GM19468 (cell line): ENCODE measurements around the gene PLCB4.

Experiments
- ATAC-seq: cut with Tn5 transposase; IDR thresholded peaks from one replicate; pipeline ENCODE4 v1.9.1; 2021; ENCODE audit warnings: mild to moderate bottlenecking, moderate library complexity, moderate number of reproducible peaks; ENCODE audit not compliant: unreplicated experiment; ENCODE audit errors: extremely low read depth

Gene PLCB4

DNA sequence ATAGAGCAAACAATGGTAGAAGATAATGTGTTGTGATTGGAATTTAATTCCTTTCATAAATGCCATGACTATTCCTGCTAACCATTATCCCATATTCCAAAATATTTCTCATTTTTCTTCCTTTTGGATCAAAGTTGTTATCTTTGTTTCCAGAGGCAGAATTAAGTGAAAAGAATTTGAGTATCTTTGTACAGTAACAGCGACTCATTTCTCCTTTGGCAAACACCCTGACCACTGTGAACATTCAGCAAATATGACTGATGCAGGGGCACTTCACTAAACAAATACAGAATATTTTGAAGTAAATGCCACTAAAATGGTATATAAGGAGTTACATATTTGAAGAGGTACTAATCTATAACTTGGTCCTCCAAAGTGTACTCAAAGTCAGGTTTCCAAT, 340.5 kb downstream of the PLCB4 start:
- ATAC-seq = no peak

DNA sequence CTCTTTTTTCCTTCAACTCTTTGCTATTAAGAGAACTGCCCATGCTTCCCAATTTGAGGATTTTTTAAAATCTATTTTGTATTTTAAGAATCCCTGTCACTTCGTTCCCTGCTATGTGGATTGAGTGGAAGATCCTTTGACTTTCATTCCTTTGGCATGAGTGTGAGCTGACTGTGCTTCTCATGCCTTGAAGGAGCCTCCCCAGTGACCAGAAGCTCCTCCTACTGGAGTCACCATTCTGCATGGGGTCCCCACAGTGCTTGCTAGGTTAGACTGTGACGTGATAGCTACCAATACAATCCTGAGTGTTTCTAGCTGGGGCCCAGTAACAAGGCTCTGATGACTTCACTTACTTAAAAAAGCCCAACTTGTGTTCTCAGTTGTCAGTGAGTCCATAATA, 341.1 kb downstream of the PLCB4 start:
- no peak for ATAC-seq

DNA sequence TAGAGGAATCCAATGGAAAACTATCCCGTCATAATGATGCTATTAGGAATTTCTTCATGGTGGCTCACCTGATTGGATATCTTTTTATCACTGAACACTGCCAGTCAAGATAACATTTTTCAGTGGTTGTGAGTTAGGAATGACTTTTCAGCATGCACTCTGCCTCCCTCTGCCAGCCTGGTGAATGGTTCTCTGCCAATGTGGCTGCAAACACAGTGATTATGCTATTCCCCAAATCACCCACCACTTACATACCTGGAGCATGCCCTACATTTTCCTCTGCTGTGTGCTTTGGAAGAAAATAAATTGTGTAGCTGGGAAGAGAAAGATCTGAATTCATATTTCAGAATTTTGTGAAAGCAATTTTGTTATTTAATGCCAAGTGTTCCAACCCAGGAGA, 342.9 kb downstream of the PLCB4 start:
- ATAC-seq = no peak

DNA sequence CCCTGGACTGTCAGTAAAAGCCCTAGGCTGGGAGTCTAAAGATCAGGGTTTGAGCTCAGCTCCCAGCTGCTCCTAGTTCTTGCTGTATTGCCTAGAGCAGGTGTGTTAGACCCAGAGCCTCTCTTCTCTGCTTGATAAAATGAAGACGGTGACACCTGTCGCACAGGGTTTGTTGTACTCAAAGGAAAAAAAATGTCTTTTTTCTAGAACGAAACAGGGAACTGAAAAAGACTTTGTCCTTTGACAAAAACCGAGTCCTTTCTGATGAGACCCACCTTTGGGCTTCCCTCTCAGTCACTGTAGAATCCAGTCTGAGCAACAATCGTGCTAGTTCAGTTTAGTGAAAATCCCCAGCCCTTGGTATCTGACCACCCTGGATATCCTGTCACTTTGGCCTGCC, 343.4 kb downstream of the PLCB4 start:
- ATAC-seq = peak; percentile 85

DNA sequence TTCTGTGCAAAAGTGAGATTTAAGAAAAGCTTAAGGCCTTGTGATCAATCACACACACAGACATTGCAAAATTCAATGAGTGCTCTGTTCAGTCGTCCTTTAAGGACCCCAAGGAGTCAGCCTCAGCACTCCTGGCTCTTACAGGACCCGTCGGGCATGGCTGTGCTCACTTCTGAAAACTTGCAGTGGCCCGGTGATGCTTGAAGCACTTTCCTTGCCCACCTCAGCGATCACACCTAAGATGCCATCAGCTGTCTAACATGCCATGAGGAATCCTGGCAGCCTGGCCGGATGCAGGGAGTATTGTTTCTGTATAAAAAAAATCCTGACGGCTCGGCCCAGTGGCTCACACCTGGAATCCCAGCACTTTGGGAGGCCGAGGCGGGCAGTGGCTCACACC, 344.1 kb downstream of the PLCB4 start:
- no peak for ATAC-seq

DNA sequence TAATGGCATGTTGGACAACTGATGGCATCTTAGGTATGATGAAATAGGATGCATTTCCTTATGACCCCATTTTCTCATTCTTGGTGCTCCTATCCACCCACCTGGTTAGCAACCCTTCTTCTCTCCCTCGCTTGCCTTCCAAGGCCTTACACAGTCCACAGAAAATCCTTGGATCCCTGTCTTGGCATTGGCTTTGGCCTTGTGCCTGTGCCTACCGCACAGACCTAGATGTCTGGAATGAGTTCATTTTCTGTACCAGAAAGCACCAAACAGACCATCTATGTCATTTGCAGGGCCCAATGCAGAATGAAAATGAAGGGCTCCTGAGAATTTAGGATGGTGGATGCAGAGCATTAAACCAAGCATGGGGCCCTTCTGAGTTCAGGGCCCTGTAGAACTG, 346.5 kb downstream of the PLCB4 start:
- no peak for ATAC-seq

DNA sequence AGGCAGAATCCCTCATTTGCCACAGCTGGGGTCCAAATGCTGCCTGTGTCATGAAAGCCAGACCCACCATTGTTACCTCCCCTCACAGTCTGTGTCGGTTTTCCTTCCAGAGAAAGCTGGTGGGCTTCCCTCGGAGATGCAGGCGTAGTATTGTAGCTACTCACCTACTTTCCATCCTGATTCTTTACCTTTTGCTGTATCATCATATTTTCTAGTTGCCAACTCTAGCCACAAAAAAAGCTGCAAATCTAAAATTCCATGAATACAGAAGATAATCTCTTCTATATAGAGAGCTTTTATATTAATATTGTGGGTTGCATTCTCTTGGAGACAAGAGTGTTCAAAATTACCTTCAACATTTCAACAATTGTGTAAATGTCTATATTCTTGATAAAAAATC, 347.5 kb downstream of the PLCB4 start:
- ATAC-seq = no peak

DNA sequence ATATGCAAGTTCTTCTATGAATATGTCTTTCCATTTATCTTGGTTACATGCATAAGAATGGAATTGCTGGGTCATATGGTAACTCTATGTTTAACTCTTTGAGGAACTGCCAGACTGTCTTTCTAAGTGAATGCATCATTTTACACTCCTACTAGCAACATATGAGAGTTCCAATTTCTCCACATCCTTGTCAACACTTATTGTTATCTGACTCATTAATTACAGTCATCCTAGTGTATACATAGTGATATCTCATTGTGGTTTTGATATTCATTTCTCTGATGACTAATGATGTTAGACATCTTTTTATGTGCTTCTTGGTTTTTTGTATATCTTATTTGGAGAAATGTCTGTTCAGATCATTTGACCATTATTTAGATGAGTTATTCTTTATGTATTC, 348.8 kb downstream of the PLCB4 start:
- no peak for ATAC-seq

DNA sequence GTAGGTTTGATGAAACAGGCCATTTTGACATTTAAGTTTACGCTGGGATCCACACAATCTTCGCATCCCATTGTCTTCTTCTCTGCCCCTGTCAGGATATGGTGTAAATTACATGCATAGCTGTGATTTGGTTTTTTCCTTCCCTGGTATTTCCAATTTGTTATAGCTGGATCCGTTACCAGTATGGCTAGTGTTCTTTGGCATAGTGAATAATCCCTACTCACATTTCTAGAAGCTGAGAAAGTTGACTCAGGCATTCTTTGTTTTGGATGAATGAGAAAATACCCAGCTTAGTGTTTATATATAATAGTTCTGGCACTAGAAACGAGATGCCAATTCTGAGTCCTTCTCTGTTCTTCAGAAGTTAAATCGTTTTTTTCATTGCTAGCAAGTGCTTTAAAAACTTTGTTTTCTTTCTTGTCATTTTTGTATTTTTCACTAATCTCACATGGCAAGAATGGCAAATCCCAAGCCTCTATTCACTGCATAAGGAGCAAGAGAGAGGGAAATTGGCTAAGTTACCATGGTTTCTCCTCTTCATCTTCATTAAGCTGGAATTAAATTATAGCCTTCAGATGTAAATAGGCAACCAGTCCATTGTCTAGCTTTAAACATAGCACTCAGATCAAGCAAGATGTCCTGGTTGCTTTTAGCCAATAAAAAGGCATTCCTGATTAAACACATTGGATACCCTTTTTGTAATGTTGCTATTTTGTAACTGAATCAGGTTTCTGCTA, 353.6 kb downstream of the PLCB4 start:
- ATAC-seq = no peak

DNA sequence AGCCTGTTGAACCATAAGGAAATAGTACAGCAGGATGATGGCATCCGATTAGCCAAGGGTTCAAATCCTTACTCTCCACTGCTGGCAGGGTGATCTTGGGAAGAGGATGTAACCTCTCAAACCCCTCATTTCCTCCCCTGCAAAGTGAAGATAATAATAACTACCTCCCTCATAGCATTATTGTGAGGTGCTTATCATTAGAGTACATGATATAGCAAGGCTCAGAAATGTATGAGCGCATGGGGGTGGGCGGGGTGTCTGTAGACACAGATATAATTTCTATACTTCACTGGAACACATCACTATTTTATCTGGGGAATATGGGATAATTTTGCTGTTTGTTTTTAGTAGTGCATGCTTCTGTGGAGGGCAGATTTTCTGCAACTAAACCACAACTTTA, 355.7 kb downstream of the PLCB4 start:
- no peak for ATAC-seq

DNA sequence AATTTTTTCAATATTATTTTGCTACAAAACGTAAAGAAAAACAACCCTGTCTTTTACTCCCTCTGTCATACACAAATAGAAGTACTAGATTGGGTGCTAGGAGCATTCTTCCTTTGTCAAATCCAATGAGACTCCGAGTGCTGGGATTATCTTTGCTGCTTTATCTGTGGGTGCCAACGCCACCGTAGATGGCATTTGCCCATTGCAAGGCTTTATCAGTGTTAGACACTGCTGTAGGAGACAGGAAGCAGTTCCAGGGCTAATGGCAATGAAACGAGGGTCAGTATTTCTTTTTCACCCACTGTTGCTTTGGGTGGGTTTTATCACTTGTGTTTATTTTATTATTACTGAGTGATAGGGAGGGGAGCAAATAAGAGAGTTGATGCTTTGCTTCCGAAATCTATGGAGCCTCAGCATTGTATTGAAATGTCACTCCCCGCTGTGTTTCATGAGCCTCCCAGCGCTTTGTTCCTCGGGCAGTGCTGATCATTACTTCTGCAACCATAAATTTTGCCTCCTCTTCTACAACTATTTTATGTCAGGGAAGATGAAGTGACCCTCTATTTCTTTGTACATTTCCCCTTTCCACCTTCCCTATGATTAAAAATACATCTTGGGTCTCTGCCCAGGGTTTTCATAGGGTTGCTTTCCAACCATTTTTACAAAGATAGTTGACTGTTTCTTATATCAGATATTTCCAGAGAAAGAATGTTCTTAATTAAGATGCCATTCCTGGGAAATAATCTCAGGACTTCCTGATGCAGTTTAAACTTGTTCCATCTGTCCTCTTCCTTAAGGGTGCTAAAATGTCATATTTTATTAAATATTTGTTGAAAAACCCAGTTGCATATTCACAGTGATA, 358.8 kb downstream of the PLCB4 start:
- ATAC-seq = no peak

DNA sequence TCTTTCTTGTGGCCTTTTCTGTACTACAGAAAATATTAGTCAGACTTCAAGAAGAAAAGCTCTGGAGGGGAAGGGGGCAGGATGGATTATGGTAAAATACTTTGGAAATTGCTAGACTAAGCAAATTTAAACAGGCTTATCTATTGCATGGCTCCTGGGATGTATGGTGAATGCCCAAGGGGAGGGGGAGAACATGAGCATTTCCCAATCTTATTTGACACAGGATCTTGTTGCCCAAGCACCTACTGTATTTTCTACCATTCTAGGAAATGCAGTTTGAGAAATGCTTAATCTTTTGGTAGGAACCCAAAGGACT, 359.4 kb downstream of the PLCB4 start:
- ATAC-seq = no peak

DNA sequence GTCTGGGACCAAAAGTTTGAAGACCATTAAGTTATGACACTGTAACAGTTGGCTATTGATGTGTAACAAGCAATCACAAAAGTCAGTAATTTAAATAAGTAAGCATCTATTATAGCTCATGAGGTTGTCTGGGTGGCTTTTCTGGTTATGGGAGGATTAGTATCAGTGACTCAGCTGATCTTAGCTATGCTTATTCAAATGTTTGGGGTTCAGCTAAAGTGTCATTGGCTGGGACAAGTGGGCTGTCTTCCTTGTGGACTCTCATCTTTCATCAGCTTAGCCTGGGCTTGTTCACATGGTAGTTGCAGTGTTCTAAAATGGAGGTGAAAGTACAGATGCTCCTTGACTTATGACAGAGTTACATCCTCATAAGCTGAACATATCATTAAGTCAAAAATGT, 370.9 kb downstream of the PLCB4 start:
- ATAC-seq = no peak

DNA sequence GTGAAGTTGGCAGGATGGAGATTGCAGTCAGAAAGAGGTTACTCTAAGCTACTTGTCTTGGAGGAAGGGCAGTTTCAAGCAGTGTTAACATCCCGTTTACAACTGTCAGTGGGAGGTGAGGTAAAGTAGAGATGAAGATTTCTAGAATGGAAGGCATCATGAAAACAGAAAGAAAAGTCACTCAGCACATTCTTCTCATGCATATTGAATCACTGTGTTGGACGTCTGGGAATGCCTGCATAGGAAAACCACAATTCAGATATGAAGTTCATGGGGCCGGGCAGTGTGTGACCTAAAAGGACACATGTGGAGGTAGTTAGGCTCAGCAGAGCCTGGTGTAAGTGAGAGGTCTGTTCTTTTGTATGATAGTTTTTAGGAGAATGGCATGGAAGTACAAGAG, 372.0 kb downstream of the PLCB4 start:
- ATAC-seq = no peak

DNA sequence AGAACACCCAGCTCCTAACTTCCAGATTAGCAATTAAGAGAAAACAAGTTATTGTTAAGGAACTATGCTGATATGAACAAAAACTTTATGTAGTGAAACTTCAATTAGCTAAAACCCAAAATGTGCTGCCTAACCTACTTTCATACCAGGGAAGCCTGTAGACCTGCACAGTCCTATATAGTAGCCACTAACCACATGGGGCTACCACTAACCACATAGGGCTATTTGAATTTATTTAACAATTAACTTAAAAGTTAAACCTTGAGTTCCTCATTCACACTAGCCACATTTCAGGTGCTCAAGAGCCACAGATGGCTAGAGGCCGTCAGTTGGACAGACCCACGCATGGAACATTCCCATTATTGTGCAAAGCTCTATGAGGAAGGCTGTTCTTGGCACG, 373.1 kb downstream of the PLCB4 start:
- ATAC-seq = peak; percentile 87

DNA sequence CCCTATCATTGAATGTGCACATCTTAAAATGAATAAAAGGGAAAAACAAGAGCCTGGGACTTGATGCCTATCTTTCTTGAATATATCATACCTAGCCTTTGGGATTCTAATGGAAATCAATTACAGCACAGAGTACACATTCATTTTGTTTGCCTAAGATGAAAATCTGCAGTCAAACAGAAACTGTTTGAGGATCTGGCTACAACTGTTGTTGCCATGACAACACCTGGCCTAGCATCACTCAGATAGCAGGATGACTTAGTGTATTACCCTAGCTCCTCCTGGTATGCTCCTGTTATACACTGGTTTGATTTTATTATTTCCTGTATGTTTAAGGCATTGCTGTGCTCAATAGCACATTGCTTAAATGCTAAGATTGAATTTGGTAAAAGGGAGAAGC, 374.0 kb downstream of the PLCB4 start:
- peak; percentile 77 for ATAC-seq

DNA sequence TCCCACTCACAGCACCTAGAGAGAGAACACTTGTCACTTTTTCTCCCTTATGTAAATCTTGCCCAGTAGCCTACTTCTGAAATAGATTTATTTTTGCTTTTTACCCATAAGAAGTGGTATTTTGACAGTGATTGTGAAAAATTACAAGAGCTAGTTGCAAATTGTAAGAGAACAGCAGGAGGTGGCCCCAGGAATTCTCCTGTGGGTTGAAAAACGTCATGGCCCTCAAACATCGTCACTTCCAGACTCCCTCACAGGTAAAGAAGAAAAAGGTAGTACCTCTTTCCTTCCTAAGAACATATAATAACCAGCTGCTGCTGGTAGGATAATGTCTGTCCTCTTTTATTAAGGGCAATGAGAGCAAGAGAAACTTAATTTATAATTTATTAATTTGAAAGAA, 376.0 kb downstream of the PLCB4 start:
- ATAC-seq = no peak

DNA sequence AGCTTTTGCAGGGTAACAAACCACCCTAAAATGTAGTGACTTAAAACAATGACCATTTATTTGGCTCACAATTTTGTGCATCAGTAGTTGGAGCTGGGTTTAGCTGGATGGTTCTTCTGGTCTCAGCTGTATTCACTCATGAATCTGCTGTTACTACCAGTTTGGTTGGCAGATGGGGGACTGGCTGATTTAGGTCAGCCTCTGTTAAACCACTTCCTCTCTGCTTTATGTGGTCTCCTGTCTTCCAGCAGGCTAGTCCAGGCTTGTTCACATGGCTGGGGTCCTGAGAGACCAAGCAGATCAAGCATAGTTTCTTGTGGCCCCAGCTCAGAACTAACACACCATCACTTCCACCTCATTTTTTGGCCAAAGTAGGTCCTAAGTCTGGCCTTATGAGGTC, 378.3 kb downstream of the PLCB4 start:
- ATAC-seq = no peak

DNA sequence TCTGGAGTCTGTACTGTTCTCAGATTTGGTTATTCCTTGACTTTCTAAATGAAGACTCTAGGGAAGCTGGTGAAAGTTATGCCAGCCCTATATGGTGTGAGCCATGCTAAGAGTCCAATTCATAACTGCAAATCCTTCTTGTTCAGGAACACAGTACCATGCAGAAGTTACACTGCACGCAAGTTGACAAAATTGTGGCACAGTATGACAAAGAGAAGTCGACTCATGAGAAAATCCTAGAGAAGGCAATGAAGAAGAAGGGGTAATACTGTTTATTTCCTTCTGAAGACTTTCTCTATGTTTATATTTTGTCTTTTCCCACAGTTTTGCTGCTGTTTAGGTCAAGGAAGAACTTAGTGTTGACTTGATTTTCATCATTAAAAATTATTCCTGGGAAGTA, 384.3 kb downstream of the PLCB4 start:
- ATAC-seq = no peak

DNA sequence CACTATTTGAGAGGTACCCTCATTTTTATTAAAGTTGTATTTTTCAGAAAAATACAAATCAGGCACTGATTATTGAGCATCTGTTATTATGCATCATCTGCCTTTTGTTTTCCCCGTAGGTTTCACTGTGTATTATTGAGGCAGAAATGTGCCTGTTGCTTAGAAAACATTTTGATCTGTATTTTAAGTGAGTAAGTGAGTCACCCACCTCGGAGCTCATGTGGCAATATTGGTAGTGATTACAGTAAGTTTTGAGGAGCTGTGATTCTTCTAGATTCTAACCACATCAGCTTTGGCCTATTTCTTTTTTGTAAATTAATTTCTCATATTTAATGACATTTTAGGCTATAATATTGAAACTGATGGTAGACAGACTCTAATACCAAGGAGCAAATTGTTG, 385.9 kb downstream of the PLCB4 start:
- no peak for ATAC-seq

DNA sequence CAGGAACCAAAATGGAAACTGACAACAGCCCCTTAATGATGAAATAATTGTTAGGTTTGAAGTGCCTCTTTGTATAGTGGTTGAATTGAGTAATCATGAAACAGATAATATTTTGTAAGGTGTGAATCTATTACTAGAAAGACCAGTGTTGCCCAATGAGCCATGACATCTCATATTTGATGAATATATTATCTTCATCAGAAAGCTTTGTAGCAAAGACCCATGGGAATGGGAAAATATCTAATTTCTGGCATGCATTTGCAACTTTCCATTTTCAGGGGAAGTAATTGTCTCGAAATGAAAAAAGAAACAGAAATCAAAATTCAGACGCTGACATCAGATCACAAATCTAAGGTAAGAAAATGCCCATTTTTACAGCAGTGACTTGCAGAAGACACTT, 388.2 kb downstream of the PLCB4 start:
- ATAC-seq = no peak
